Measurements from ENCODE around the gene MTFR1L.

DNA sequence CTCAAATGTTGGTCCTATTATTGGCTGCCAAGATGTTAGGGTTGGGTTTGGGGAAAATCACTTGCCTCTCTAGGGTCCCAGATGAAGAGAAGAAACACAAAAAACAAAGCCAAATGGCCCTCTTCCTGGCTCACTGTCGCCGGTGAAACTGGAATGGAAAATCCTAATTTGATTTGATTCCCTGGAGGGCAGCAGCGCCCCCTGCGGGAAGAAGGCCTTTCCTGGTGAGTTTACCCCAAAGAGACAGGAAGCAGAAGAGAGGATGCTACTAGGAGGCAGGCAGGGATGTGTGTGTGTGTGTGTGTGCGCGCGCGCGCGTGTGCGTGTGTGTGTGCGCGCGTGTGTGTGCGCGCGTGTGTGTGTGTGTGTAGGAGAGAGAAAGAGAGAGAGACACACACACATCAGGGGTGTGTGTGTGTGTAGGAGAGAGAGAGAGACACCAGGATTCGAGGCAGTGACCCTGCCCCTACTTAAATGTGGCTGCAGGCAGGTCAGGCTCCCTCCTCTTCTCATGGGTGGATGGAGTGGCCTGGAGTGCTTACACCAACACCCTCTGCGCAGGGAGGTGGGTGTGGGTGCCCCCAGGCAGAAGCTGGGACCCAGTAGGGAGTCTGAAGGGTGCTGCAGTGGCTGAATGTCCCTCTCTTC lies 22.8 kb upstream of the MTFR1L start:
- TF ChIP-seq, protein P1, sequence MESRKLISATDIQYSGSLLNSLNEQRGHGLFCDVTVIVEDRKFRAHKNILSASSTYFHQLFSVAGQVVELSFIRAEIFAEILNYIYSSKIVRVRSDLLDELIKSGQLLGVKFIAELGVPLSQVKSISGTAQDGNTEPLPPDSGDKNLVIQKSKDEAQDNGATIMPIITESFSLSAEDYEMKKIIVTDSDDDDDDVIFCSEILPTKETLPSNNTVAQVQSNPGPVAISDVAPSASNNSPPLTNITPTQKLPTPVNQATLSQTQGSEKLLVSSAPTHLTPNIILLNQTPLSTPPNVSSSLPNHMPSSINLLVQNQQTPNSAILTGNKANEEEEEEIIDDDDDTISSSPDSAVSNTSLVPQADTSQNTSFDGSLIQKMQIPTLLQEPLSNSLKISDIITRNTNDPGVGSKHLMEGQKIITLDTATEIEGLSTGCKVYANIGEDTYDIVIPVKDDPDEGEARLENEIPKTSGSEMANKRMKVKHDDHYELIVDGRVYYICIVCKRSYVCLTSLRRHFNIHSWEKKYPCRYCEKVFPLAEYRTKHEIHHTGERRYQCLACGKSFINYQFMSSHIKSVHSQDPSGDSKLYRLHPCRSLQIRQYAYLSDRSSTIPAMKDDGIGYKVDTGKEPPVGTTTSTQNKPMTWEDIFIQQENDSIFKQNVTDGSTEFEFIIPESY (IDR thresholded peaks at IDR 0.05; ENCODE audit: borderline replicate concordance, low read depth), result no peak
- TF ChIP-seq EZH2phosphoT487 (IDR thresholded peaks at IDR 0.05; ENCODE audit: borderline replicate concordance, low read depth) (no peak), POLR2AphosphoS5 (IDR thresholded peaks at IDR 0.05; ENCODE audit: low read depth, low read length) (no peak), TEAD4 (IDR thresholded peaks at IDR 0.05; ENCODE audit: borderline replicate concordance, insufficient read depth) (no peak), RAD21 (IDR thresholded peaks at IDR 0.05; ENCODE audit: low read length) (peak; percentile 74), EP300 (IDR thresholded peaks at IDR 0.05; ENCODE audit: borderline replicate concordance in 1 of 2, low read depth in 1 of 2, low read length in 1 of 2) (no peak)
- TF ChIP-seq, protein P2, sequence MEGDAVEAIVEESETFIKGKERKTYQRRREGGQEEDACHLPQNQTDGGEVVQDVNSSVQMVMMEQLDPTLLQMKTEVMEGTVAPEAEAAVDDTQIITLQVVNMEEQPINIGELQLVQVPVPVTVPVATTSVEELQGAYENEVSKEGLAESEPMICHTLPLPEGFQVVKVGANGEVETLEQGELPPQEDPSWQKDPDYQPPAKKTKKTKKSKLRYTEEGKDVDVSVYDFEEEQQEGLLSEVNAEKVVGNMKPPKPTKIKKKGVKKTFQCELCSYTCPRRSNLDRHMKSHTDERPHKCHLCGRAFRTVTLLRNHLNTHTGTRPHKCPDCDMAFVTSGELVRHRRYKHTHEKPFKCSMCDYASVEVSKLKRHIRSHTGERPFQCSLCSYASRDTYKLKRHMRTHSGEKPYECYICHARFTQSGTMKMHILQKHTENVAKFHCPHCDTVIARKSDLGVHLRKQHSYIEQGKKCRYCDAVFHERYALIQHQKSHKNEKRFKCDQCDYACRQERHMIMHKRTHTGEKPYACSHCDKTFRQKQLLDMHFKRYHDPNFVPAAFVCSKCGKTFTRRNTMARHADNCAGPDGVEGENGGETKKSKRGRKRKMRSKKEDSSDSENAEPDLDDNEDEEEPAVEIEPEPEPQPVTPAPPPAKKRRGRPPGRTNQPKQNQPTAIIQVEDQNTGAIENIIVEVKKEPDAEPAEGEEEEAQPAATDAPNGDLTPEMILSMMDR (IDR thresholded peaks at IDR 0.05), result peak; percentile 78
- TF ChIP-seq, protein P3, sequence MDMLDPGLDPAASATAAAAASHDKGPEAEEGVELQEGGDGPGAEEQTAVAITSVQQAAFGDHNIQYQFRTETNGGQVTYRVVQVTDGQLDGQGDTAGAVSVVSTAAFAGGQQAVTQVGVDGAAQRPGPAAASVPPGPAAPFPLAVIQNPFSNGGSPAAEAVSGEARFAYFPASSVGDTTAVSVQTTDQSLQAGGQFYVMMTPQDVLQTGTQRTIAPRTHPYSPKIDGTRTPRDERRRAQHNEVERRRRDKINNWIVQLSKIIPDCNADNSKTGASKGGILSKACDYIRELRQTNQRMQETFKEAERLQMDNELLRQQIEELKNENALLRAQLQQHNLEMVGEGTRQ (IDR thresholded peaks at IDR 0.05; ENCODE audit: borderline replicate concordance, low read depth, low read length), result no peak
- TF ChIP-seq, protein P4, sequence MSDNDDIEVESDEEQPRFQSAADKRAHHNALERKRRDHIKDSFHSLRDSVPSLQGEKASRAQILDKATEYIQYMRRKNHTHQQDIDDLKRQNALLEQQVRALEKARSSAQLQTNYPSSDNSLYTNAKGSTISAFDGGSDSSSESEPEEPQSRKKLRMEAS (IDR thresholded peaks at IDR 0.05; ENCODE audit: low read depth), result no peak
